Stimulated activated CD8-positive, alpha-beta memory T cell treated with anti-CD3 and anti-CD28 coated beads, Interleukin-15, amount 100 ng/mL, for 1 hour (primary cell): ENCODE results near the gene MLST8.

Experiments
- DNase-seq: peaks from one replicate; pipeline ENCODE4 v3.0.0-alpha.2; 2020; ENCODE audit warnings: low read depth

Gene MLST8

DNA sequence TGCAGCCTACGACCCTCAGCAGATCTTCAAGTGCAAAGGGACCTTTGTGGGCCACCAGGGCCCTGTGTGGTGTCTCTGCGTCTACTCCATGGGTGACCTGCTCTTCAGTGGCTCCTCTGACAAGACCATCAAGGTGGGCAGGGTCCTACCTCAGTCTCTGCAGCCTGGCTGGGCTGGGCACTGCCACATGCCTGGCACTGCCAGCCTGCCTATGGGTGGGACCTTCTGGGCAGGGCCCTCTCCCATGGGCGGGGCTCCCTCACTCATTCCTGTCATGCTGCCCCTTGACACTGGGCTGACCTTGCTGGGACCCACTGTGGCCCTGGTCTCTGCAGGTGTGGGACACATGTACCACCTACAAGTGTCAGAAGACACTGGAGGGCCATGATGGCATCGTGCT is 31.3 kb upstream of the MLST8 start:
- no peak for DNase-seq

DNA sequence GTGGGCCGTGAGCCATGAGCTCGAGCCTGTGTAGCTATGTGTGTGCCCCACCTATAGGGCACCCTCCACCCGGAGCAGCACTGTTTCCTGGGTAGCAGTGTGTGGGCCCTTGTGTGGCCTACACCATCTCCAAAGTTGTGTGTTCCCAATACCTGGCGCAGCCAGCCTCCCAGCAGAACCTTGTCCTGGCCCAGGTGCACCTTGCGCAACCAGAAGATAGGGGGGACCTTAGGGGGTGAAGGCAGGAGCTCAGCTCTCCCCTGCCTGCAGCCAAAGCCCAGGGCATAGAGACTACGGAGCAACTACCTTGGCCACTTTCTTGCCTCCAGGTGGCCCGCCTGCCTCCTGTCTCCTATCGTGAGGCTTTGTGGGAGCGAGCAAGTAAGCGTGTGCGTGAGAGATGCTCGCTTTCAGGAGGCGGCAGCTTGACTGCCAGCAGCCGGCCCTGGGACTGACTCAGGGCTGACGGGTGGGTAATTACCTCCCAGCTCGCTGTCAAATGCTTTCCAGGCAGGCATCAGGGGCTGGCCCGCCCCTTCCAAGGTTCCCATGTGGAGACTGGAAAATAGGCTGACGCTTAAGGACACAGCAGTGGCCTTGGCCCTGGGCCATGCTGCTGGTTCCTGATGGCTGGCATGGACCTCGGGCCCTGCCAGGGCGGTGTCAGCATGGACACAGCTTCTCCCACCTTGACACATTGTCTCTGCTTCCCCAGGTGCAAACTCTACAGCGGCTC is 30.7 kb upstream of the MLST8 start:
- DNase-seq: no peak

DNA sequence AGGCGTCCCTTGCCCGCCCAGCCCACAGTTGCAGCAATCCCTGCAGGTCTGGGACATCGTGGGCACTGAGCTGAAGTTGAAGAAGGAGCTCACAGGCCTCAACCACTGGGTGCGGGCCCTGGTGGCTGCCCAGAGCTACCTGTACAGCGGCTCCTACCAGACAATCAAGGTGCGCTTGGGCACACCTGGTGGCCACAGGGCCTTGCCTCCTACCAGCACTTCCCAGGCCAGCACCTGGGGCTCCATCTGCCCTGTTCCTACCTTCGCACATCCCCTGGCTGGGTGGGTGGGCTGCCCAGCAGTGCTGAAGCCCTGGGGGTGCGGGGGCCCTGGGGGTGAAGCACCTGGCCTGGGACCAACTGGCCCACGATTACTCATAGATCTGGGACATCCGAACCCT is 29.8 kb upstream of the MLST8 start:
- no peak for DNase-seq

DNA sequence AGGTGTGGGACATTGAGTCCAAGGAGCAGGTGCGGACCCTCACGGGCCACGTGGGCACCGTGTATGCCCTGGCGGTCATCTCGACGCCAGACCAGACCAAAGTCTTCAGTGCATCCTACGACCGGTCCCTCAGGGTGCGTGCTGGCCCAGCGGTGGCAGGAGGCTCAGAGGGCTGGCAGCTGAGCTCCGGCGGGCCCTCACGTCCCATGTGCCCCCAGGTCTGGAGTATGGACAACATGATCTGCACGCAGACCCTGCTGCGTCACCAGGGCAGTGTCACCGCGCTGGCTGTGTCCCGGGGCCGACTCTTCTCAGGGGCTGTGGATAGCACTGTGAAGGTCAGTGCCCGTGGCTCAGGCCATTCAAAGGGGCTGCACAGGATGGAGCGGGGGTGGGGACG is 29.2 kb upstream of the MLST8 start:
- DNase-seq: no peak

DNA sequence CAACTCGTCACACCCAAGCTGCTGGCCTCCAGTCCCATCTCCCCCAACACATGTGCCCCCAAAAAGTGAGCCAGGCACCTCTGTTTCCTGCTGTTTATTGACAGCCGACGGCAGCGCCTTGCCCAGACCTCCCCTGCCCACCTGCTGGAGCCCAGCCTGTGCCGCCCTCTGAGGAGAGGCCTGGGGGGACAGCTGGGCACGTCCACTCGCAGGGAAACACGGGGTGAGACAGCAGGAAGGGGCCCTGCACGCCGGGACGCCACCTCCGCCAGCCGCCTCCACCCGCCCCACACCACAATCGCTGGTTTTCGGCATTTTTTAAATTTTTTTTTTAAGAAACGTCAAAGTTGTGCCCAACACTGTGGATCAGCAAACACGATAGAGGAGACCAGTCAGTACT is 28.2 kb upstream of the MLST8 start:
- no peak for DNase-seq

DNA sequence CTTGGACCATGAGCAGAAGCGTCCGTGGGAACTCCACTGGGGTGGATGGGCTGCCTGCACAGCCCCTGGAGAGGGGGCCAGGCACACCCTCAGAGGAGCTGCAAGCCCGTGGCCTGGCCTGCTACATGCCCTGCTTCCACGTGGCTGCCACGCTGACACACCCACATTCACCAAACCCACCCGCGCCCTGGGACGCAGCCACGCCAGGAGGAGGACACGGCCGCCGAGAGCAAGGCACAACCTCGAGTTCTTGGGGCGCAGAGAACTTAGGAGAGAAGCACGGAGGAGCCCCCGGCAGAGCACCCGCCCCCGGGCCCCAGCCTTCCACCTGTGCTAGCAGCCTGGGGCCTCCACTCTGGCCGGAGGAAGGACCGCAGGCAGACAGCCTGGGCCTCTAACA is 27.7 kb upstream of the MLST8 start:
- no peak for DNase-seq

DNA sequence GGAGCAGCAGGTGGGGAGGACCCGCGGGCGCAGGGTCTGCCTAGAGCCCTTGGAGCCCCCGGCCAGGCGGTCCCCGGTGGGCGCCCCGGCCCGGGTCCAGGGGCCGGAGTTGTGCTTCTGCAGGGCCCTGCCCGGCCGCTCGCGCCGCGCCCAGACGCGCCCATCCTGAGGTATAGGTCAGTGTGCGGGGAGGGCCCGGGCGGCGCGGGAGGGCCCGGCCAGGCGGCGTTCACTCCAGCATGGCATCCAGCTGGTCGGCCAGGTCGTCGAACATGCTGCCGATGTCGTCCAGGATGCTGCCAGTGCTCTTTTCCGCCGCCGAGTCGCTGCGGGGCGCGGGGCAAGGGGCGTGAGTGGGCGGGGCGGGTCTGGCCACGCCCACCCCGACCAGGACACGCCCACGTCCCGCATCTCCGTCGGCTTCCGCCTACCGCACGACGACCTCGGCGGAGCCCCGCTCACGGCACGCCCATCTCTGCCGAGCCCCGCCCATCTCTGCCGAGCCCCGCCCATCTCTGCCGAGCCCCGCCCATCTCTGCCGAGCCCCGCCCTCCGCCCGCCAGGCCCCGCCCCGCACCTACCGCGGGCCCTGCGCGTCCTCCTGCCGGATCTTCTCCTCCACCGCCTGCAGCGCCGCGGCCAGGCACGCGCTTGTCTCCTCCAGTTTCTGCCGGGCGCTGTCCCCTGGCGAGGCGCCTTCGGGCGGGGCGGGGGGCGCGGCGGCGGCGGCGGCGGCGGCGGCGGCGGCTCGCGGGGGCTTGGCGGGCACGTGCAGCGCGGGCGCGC is 26.7 kb upstream of the MLST8 start:
- no peak for DNase-seq

DNA sequence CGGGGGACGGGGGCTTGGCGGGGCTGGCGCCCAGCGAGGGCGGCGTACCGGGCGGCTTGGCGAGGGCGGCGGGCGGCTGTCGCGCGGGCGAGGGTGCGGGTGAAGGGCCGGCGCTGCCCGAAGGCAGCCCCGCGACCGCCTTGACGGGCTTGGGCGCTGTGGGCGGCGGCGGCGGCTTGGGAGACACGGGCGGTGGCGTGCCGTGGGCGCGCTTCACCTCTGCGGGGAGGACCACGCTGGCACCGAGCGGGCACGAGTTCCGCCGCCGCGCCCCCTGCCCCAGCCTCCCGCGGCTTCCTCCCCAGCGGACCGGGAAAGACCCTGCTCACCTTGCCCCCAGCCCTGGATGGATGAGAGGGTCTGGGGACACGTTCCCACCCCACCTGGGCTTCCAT is 26.1 kb upstream of the MLST8 start:
- DNase-seq: no peak

DNA sequence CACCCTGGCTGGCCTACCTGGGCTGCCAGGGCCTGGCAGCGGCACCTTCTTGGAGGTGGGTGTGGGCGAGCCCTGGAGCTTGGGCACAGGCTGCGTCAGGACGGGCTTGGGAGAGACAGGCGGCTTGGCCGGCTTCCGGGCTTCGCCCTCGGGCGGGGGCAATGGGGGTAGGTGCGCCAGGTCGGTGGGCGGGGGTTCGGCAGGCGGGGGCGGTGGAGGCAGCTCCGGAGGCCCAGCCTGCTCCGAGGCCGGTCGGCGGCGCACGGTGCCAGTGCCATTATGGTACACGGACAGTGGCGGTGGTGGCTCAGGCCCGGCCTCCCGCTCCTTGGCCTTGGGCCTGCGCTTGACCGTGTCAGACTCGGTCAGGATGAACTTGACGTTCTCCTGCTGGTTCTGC is 25.7 kb upstream of the MLST8 start:
- no peak for DNase-seq

DNA sequence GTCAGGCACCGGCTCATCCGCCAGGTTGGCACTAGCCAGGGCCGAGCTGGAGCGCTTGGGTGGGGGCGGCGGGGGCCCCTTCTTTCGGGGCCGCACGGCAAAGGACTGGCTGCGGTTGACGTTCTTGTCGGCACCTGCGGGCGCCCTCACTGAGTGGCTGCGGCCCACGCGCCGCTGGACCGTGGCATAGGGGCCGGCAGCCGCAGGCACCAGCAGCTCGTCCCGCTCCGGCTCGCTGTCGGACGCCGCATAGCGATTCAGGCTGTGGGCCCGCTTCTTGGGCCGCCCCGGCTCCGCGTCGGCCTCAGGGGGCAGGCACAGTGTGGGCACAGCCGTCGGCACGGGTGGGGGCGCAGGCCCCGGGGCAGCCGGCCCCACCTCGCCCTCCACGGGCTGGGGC is 24.8 kb upstream of the MLST8 start:
- DNase-seq: no peak

DNA sequence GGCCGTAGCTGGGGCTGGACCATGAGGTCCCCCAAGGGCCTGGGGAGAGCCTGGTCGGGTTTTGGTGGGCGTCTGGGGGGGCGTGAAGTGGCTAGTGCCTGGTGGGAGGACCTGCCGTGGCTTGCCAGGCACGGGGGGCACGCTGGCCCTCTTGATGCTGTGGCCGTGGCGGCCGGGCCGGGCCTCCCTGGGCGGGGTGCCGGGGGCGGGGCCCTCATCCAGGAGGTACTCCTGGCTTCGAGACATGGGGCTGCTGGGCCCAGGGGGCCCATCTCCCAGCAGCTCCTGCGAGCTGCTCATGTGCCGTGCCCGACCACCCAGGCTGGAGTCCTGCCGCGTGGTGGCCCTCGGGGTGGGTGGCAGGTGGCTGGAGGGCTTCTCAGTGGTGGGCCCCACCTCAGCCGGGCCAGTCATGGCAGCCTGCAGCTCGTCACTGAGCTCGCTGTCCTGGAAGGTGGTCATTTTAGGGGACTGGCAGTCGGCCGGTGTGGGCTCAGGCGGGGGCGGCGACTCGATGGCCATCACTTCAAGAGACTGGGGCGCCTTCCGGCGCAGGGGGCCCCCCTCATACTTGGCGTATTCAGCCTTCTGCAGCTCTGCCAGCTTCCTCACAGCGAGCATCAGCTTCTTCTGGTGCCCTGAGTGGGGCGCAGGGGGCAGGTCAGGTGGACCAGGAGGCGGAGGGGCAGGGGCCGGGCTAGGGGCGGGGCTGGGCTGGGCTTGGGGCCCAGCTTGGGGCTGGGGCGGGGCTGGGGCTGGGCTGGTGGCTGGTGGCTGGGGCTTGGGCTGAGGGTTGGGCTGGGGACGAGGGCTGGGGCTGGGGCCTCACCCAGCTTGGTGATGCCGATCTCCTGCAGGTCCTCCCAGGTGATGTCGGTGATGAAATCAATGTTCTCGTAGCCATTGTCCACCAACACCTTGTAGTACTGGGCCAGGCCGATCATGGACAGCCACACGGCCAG is 24.0 kb upstream of the MLST8 start:
- no peak for DNase-seq

DNA sequence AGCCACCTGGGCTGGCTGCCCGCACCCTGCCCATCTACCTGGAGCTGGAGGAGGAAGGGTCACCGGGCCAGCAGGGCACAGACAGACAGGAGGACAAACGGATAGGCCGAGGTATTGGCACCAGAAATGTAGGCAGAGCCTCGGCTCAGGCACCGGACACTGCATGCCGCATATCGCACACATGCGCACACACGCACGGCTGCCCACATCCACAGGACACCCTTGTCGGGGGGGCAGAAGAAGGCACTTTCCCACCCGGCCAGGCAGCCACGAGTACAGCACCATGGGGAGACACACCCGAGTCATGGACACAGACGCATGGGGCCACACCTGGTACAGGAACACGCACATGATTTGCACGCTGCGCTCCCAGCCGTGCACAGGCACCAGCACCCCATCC is 23.3 kb upstream of the MLST8 start:
- no peak for DNase-seq

DNA sequence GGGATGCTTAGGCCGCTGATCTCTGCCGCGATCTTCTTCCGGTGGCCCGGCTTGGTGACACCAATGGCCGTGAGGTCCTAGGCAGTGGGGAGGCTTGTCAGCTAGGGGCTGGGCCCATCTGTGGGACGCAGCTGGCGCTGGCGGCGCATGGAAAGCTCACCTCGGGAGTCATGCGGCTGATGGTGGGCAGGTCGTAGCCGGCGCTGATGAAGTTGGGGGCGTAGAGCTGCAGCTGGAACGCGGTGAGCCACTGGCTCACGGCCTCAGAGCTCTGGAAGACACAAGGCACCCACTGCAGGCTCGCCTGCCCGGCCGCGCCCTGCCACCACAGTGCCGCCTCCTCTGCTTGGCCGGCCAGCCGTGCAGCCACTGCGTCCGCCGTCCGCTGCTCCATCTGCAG is 21.6 kb upstream of the MLST8 start:
- DNase-seq: no peak

DNA sequence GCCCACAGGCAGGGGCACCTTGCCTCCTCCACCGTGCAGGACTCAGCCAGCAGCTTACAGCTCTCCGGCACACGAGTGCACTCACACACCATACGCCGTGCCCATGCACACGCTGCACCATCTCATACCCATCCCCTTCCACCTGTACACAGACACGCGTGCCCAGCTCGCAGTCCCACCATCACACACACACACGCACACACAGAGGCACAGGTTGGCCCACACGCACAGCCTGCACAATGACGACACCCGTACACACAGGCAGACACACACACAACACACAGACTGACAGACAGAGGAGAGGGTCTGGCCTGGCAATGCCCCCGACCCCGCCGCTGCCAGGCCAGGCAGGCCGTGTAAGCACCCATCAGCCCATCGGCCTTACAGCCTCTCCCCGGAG is 20.9 kb upstream of the MLST8 start:
- DNase-seq: no peak

DNA sequence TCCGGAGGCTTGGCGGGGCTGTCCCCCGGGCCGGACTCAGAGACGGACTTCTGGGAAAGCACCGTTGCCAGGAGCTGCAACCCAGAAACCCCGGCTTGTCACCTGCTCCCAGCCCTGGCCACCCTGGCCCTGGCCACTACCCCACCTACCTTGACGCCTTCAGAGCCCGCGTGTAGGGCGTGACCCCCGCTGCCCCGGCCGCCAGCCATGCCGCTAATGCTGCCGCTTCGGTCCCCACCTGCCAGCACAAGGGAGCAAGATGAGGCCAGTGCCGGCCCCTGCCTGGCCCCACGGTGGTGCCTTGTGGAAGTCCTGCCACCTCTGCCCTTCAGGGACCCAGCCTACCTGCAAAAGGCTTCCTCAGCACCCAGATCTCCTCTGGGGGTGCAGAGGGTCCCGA is 20.3 kb upstream of the MLST8 start:
- no peak for DNase-seq

DNA sequence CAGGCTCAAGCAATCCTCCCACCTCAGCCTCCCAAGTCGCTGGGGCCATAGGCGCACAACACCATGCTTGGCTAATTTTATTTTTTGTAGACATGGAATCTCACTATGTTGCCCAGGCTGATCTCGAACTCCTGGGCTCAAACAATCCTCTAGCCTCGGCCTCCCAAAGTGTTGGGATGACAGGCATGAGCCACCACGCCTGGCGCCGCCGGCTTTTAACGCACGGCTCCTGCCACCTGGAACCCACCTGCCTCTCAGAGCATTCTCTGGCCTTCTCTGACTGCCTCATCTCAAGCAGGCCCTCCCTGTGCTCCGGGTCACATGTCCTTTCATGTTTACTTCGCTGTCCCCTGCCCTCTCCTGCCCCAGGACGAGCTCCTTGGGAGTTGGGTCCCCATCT is 19.2 kb upstream of the MLST8 start:
- DNase-seq: no peak

DNA sequence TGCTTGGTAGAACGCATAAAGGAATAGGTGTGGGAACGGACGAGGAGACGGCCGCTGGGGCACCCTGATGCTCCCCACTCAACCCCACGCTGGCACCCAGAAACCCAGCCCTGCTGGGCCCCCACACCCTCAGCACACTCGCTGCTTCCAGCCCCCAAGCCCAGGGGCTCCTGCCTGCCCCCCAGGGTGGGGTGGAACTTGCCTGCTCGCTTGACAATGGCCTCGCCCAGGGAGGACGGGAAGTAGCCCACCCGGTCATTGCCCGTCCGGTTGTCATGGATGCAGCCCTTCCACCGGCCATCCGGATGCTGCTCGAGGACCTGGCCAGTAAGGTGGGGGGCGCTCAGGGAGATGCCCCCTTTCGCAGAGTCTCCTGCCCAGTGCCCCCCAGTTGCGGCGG is 18.7 kb upstream of the MLST8 start:
- DNase-seq: no peak

DNA sequence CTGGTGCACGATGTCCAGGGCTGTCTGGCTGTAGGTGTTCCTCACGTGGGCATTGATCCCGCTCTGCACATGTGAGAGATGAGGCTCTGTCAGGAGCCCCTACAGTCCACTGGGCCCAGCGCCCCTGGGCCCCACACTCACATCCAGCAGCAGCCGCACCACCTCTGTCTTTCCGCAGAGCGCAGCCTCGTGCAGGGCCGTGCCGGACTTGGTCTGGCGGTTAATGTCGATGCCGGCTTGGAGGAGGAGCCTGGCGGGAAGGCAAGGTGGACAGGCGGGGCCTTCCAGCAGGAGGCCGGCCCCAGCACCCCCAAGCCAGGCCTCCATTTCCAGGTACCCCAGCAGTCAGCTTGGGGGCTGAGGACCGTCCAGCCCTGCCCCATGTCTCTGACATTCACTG is 18.0 kb upstream of the MLST8 start:
- no peak for DNase-seq

DNA sequence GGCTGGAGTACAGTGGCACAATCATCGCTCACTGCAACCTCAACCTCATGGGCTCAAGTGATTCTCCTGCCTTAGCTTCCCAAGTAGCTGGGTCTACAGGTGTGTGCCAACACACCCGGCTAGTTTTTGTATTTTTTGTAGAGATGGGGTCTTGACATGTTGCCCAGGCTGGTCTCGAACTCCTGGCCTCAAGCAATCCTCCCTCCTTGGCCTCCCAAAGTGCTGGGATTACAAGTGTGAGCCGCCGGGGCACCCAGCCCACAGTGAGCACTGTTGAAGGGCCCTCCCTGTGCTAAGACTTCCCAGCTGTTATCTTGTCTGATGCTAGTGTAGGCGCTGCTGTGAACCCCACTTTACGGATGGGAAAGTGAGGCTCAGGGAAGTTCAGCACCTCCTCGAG is 16.9 kb upstream of the MLST8 start:
- DNase-seq: no peak

DNA sequence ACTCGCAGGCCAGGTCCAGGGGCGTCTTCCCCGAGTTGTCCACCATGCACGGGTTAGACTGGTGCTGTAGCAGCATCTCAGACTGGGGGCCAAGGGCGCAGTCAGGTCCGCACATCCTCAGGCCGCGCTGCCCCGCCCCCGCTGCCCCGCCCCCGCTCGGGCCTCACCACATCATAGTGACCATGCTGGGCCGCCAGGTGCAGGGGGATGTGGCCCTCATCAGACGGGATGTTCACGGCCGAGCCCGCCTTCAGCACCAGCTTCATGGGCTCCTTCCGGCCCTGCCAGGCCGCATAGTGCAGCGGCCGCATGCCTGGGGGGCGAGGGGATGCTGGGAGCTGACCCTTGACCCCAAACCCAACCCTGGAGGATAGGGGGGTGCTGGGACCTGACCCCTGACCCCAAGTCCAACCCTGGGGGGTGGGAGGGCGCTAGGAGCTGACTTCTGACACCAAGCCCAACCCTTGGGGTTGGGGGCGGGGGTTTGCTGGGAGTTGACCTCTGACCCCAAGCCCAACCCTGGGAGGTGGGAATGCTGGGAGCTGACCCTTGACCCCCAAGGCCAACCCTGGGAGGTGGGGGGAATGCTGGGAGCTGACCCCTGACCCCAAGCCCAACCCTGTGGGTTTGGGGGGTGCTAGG is 15.9 kb upstream of the MLST8 start:
- no peak for DNase-seq

DNA sequence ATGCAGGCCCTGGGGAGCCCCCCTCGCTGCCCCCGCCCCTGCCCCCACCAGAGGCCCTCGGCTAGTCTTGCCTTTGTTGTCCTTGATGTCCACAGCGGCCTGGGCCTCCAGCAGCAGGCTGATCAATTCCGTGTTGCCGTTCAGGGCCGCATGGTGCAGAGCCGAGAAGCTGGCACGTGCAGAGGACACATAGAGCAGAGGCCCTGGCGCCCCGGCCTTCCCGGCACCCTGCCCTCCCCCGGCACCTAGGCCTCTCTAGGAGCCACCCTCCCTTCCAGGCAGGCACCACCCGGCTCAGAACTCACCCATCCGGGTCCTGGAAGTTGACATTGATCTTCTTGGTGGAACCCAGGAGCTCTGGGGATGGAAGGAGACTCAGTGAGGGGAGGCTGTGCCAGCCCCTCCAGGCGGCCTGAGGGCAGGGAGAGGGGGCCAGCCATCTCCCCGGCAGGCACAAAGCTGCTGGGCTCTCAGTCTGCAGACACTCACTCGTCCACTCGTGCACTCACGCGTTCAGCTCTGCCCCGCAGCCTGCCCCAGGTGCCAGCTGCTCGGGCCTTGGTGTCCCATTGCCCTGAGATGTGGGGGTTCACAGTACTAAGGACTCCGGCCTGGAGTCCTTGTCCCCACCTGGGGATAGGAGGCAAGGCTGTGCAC is 15.1 kb upstream of the MLST8 start:
- DNase-seq: no peak
